Measurements from ENCODE around the gene BCAP31.
A peak's percentile ranks its signal among the peaks of the same experiment; 100 is the strongest.
"Not testable (repeated sequence)": the region's sequence is repeated elsewhere in the genome, so short reads cannot be mapped to it uniquely, and the experiment has no call there.

Gene BCAP31

DNA sequence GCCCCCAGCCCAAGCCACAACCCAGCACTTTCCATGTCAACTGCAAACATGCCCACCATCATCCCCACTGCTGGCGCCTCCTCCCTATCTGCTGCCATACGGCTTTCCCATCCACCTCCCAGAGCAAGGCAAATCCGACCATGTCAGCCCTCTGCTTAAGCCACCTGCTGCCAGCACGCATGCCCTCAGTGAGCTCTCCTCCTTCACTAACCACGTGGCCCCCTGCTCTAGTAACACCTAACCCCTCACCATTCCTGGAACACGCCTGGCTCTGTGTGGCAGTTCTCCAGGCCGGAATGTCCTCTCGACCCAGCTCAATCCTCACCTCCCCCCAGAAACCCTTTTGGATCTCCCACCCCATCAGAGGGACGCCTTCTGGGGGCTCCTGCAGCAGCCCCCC lies 17.4 kb downstream of the BCAP31 start:
- Mint-ChIP-seq H3K4me3 (peak overlapping the region in 1 of 3 experiments; percentile 69), H3K27me3 (ENCODE audit: low read depth) (no peaks in the 10 kb centered on the region), H3K9me3 (peaks cover 16% of the 10 kb centered on the region), H3K27ac (peak overlapping the region in 1 of 3 experiments; percentile 48), H3K36me3 (ENCODE audit: low read depth) (peaks cover 19% of the 10 kb centered on the region), H3K4me1 (peaks cover 30% of the 10 kb centered on the region)
- no peak for TF ChIP-seq CTCF (IDR thresholded peaks at IDR 0.05; ENCODE audit: unreplicated experiment in 3 of 3)

- Mint-ChIP-seq H3K4me1 (peaks cover 32% of the 10 kb centered on the region), H3K27ac (peak overlapping the region in 1 of 3 experiments; percentile 53), H3K36me3 (ENCODE audit: low read depth) (peaks cover 12% of the 10 kb centered on the region), H3K9me3 (peaks cover 16% of the 10 kb centered on the region), H3K4me3 (peak overlapping the region in 2 of 3 experiments; percentile 48 to 73)
- H3K27me3 Mint-ChIP-seq (ENCODE audit: low read depth) = not testable (repeated sequence)
Observed at GRCh38 chrX:153705403-153706060, 18.7 kb downstream of the BCAP31 start.

- Mint-ChIP-seq H3K36me3 (ENCODE audit: low read depth) (peaks cover 12% of the 10 kb centered on the region), H3K4me3 (peak overlapping the region in 1 of 3 experiments; percentile 34), H3K27ac (peak overlapping the region; percentile 44 to 59 (median 53)), H3K4me1 (peaks cover 34% of the 10 kb centered on the region), H3K9me3 (peaks cover 16% of the 10 kb centered on the region)
- H3K27me3 Mint-ChIP-seq (ENCODE audit: low read depth) = not testable (repeated sequence)
Observed at GRCh38 chrX:153704631-153705402, 19.4 kb downstream of the BCAP31 start.

DNA sequence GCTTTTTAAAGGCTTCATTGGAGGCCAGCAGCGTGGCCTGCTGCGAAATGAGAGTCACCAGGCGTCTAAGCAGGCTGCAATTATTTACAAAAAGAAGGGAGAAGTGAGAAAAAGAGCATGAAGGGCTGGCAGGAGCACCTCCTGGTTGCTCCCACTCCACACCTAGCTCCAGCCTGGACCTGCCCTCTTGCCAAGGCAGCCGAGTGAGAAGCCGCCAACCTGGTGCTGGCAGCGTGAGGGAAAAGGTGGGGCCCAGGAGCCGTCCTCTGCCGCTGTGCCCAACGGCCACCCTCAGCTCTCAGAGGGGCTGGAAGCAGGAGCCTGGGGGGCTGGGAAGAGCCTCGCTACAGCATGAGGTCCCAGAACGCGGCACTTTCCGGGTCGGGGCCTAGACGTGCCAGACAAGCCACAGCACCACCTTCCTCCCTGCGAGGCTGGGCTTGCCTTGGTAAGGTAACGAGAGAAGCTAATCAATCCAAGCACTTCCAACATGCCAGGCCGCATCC lies 20.1 kb downstream of the BCAP31 start:
- no peak for TF ChIP-seq CTCF (IDR thresholded peaks at IDR 0.05; ENCODE audit: unreplicated experiment in 3 of 3)
- peaks cover 12% of the 10 kb centered on the region for H3K36me3 Mint-ChIP-seq (ENCODE audit: low read depth)
- peaks cover 34% of the 10 kb centered on the region for H3K4me1 Mint-ChIP-seq
- no peak overlapping the region for H3K27ac Mint-ChIP-seq
- H3K9me3 Mint-ChIP-seq = peaks cover 16% of the 10 kb centered on the region
- H3K4me3 Mint-ChIP-seq = no peak overlapping the region
- H3K27me3 Mint-ChIP-seq (ENCODE audit: low read depth) = no peaks in the 10 kb centered on the region

DNA sequence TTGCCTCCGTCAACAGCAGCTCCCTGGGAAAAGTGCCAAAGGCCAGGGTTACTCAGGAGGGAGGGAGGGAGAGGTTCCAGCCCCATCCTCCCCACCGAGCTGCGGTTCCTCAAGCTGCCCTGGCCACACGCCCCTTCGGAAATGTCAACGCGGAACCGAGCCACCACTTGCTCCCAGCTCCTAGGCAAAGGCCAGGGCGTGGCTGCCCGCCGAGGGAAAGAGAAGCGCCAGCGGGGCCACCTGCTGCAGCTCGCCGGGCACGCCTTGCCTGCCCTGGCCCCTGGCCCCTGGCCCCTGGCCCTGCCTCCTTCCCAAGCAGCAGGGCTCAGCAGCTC lies 21.2 kb downstream of the BCAP31 start:
- Mint-ChIP-seq H3K4me1 (peaks cover 28% of the 10 kb centered on the region), H3K4me3 (no peak overlapping the region), H3K27me3 (ENCODE audit: low read depth) (peaks cover under 1% of the 10 kb centered on the region), H3K36me3 (ENCODE audit: low read depth) (peaks cover 14% of the 10 kb centered on the region), H3K9me3 (peaks cover 20% of the 10 kb centered on the region), H3K27ac (no peak overlapping the region)
- no peak for TF ChIP-seq CTCF (IDR thresholded peaks at IDR 0.05; ENCODE audit: unreplicated experiment in 3 of 3)

- Mint-ChIP-seq H3K4me3 (no peak overlapping the region), H3K4me1 (peaks cover 28% of the 10 kb centered on the region), H3K9me3 (peaks cover 20% of the 10 kb centered on the region), H3K36me3 (ENCODE audit: low read depth) (peaks cover 16% of the 10 kb centered on the region), H3K27ac (no peak overlapping the region), H3K27me3 (ENCODE audit: low read depth) (peaks cover 4% of the 10 kb centered on the region)
- no peak for TF ChIP-seq CTCF (IDR thresholded peaks at IDR 0.05; ENCODE audit: unreplicated experiment in 3 of 3)
Observed at GRCh38 chrX:153702336-153703035, 21.7 kb downstream of the BCAP31 start.

Measured in nephron (organoid).